GM13977 (cell line): ENCODE results near the gene MSANTD1.

Experiments
- DNase-seq: peaks from one replicate; pipeline ENCODE4 v3.0.0; 2012; ENCODE audit warnings: low spot score
- in situ Hi-C: fragments of 300-500 bp; cut with MboI; formaldehyde crosslinking; loops from one replicate; pipeline ENCODE4 v1.12.0; 2022; ENCODE audit warnings: low sequenced_read_pairs, low pct_unique_long_range_greater_than_20kb, mixed read lengths, inconsistent platforms; ENCODE audit not compliant: unreplicated experiment
- TF ChIP-seq, protein P1 (sequence below): IDR thresholded peaks from 2 replicates; pipeline ENCODE4 v1.5.1; 2012; ENCODE audit warnings: mild to moderate bottlenecking, control low read depth; ENCODE audit not compliant: insufficient read depth; ENCODE audit errors: extremely low read depth, missing control alignments

MSANTD1 gene

GRCh38 chr4:3250956-3251690 is 2.2 kb downstream of the MSANTD1 start:
- DNase-seq = no peak
- TF ChIP-seq, protein P1, sequence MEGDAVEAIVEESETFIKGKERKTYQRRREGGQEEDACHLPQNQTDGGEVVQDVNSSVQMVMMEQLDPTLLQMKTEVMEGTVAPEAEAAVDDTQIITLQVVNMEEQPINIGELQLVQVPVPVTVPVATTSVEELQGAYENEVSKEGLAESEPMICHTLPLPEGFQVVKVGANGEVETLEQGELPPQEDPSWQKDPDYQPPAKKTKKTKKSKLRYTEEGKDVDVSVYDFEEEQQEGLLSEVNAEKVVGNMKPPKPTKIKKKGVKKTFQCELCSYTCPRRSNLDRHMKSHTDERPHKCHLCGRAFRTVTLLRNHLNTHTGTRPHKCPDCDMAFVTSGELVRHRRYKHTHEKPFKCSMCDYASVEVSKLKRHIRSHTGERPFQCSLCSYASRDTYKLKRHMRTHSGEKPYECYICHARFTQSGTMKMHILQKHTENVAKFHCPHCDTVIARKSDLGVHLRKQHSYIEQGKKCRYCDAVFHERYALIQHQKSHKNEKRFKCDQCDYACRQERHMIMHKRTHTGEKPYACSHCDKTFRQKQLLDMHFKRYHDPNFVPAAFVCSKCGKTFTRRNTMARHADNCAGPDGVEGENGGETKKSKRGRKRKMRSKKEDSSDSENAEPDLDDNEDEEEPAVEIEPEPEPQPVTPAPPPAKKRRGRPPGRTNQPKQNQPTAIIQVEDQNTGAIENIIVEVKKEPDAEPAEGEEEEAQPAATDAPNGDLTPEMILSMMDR = no peak

GRCh38 chr4:3251691-3252479 is 2.9 kb downstream of the MSANTD1 start:
- DNase-seq = no peak
- in situ Hi-C loops = no loop called here

More at GRCh38 chr4:3250956-3251690, 2.2 kb downstream of the MSANTD1 start:
- in situ Hi-C loops = no loop called here

GRCh38 chr4:3252480-3252828 is 3.5 kb downstream of the MSANTD1 start:
- DNase-seq = no peak
- TF ChIP-seq, protein P1 = no peak
- in situ Hi-C loops = no loop called here

More at GRCh38 chr4:3251691-3252479, 2.9 kb downstream of the MSANTD1 start:
- TF ChIP-seq, protein P1 = no peak

- TF ChIP-seq, protein P1 = no peak
- in situ Hi-C loops = no loop called here
Observed at GRCh38 chr4:3252831-3253641, 4.1 kb downstream of the MSANTD1 start.

DNA sequence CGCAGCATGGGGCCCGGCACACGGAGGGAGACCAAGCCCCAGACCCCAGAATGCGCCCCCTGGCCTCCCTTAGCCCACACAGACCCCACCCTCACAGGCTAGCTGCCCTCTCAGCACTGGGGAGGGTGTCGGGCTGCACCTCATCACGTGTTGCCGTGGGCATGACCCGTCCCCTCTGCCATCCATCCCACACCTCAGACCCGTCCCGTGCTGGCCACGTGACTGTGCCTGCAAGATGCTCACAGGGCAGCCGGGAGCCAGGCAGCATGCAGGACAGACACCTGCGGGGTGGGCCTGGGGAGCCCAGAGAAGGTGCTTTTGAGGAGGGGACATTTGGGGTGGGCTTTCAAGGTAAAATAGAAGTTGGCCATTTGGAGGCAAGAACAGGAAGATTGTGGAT is 4.8 kb downstream of the MSANTD1 start:
- TF ChIP-seq, protein P1 = no peak
- DNase-seq = no peak
- in situ Hi-C loops = no loop called here

More at GRCh38 chr4:3252831-3253641, 4.1 kb downstream of the MSANTD1 start:
- DNase-seq = no peak

GRCh38 chr4:3254302-3255131 is 5.6 kb downstream of the MSANTD1 start:
- in situ Hi-C loops = no loop called here
- TF ChIP-seq, protein P1 = no peak
- DNase-seq = no peak
